HCT116 (cell line): ENCODE results near the gene THAP2.

Source experiments
- CBX3 ChIP-seq: IDR thresholded peaks from 2 replicates; pipeline ENCODE4 v1.6.1; 2012; ENCODE audit warnings: low read depth
- CEBPB ChIP-seq: IDR thresholded peaks from 2 replicates; pipeline ENCODE4 v1.6.1; 2012; ENCODE audit warnings: low read depth
- CTCF ChIP-seq, 3 experiments: fragments of 200-600 bp in 1 of 3; sonication (generic) in 1 of 3; IDR thresholded peaks in 2 of 3; conservative IDR thresholded peaks in 1 of 3; 2 replicates each; pipeline ENCODE4 v1.5.1; 2012 to 2017; ENCODE audit warnings: low read depth in 2 of 3, low read length in 2 of 3, antibody characterized with exemption in 1 of 3, borderline replicate concordance in 1 of 3, control low read depth in 1 of 3, mild to moderate bottlenecking in 1 of 3, mixed read lengths in 1 of 3, mixed run types in 1 of 3, moderate library complexity in 1 of 3; ENCODE audit not compliant: insufficient read depth in 1 of 3
- JUND ChIP-seq: IDR thresholded peaks from 2 replicates; pipeline ENCODE4 v1.6.1; 2012
- MAX ChIP-seq: IDR thresholded peaks from 2 replicates; pipeline ENCODE4 v1.6.1; 2012
- POLR2A ChIP-seq: IDR thresholded peaks from 2 replicates; pipeline ENCODE4 v1.7.0; 2011; ENCODE audit warnings: borderline replicate concordance; ENCODE audit not compliant: insufficient read depth, insufficient read length; ENCODE audit errors: extremely low read depth
- POLR2AphosphoS5 ChIP-seq: IDR thresholded peaks from 2 replicates; pipeline ENCODE4 v1.6.1; 2011; ENCODE audit warnings: mild to moderate bottlenecking, low read depth, low read length, moderate library complexity
- RAD21 ChIP-seq: IDR thresholded peaks from 2 replicates; pipeline ENCODE4 v1.6.1; 2012; ENCODE audit warnings: low read depth, mild to moderate bottlenecking
- REST ChIP-seq: IDR thresholded peaks from 2 replicates; pipeline ENCODE4 v1.6.1; 2012; ENCODE audit warnings: low read depth
- SIN3A ChIP-seq: IDR thresholded peaks from 2 replicates; pipeline ENCODE4 v1.6.1; 2012; ENCODE audit warnings: low read depth
- SP1 ChIP-seq: IDR thresholded peaks from 2 replicates; pipeline ENCODE4 v1.6.1; 2012; ENCODE audit warnings: low read depth
- TCF7L2 ChIP-seq: IDR thresholded peaks from 2 replicates; pipeline ENCODE4 v1.7.0; 2011; ENCODE audit warnings: borderline replicate concordance, inconsistent platforms; ENCODE audit not compliant: insufficient read depth, insufficient read length; ENCODE audit errors: extremely low read depth
- ZBTB33 ChIP-seq: IDR thresholded peaks from 2 replicates; pipeline ENCODE4 v1.6.1; 2011; ENCODE audit warnings: mild to moderate bottlenecking, low read length, moderate library complexity; ENCODE audit not compliant: insufficient replicate concordance; ENCODE audit errors: extremely low read depth
- ZNF274 ChIP-seq: fragments of 200-500 bp; sonication (Bioruptor generic); IDR thresholded peaks from 2 replicates; pipeline ENCODE4 v1.6.1; 2014; ENCODE audit warnings: mild to moderate bottlenecking, low read depth, low read length, inconsistent platforms

- no peak for TF ChIP-seq POLR2A
- no peak for TF ChIP-seq CTCF (IDR thresholded peaks at IDR 0.05 in 2 of 3, conservative IDR thresholded peaks at IDR 0.05 in 1 of 3; ENCODE audit: borderline replicate concordance in 1 of 3, insufficient read depth in 1 of 3, low read depth in 2 of 3, low read length in 2 of 3)
- TF ChIP-seq CBX3 = no peak
- no peak for TF ChIP-seq POLR2AphosphoS5
- TF ChIP-seq REST = no peak
- no peak for TF ChIP-seq SIN3A
- TF ChIP-seq ZNF274 = no peak
- TF ChIP-seq SP1 = no peak
- TF ChIP-seq RAD21 = no peak
- TF ChIP-seq JUND = no peak
- no peak for TF ChIP-seq CEBPB
- no peak for TF ChIP-seq MAX
- TF ChIP-seq TCF7L2 = no peak
- no peak for TF ChIP-seq ZBTB33
Observed at GRCh38 chr12:71652656-71653055, 11.4 kb upstream of the THAP2 start.
